Islet of Langerhans (tissue), 1 donor: ENCODE data around the gene ARHGAP10.
A peak's percentile ranks its signal among the peaks of the same experiment; 100 is the strongest.

ENCODE experiments used
- FAIRE-seq: peaks from one replicate; lab custom pipeline; 2011; peaks lifted over from hg19 to GRCh38; lab: Jason Lieb, UNC

Gene ARHGAP10

DNA sequence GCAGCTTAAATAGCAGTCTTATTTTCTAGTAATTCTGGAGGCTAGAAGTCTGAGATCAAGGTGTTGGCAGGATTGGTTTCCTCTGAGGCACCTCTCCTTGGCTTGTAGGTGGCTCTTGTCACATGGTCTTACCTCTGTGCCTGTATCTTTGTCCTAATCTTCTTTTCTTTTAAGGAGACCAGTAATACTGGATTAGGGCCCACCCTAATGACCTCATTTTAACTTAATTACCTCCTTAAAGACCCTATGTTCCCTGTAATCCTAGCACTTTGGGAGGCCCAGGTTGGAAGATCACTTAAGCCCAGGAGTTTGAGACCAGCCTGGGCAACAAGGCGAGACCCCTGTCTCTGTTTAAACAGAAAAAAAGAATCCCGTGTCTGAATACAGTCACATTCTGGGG is 38.9 kb downstream of the ARHGAP10 start:
- no peak for FAIRE-seq

DNA sequence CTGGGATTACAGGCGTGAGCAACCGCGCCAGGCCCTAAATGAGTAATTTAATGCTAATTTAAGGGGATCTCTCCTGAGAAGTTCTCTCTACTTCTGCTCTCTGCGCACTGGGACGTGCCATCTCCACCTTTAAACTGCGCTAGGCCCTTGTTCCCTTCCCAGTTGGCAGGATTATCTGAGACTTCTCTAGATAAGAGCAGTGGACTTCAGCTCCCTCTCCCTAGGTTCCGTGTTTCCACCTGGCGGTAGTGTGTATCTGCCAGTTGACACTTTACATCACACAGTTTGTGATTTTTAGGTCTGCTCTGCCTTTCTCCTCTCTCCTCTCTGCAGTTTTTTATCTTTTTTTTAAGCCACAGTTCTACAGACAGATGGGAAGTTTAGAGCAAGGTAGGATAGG is 40.2 kb downstream of the ARHGAP10 start:
- FAIRE-seq, result no peak

DNA sequence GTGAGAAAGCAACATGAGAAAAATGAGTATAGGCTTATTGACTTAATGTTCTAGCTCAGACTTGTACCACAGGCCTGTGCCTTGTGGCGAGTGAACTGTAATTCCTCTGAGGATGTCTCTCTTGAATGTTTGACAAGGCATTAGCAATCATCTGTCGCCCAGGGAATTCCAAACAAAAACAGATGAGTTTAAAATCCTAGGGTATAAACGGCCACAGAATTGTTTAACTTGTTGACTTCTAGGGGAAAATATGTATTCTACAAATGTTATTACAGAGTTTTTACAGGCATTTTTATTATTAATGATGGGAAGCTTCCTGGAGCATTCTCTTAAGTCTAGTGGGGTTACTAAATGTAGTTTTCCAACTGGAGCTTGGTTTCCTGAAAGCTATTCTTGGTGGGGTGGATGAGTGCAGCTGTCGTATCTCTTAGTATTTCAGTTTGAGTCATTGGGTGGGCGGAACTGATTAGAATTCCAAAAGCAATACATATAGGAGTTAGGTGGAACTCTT is 40.6 kb downstream of the ARHGAP10 start:
- FAIRE-seq, result peak; percentile 43

DNA sequence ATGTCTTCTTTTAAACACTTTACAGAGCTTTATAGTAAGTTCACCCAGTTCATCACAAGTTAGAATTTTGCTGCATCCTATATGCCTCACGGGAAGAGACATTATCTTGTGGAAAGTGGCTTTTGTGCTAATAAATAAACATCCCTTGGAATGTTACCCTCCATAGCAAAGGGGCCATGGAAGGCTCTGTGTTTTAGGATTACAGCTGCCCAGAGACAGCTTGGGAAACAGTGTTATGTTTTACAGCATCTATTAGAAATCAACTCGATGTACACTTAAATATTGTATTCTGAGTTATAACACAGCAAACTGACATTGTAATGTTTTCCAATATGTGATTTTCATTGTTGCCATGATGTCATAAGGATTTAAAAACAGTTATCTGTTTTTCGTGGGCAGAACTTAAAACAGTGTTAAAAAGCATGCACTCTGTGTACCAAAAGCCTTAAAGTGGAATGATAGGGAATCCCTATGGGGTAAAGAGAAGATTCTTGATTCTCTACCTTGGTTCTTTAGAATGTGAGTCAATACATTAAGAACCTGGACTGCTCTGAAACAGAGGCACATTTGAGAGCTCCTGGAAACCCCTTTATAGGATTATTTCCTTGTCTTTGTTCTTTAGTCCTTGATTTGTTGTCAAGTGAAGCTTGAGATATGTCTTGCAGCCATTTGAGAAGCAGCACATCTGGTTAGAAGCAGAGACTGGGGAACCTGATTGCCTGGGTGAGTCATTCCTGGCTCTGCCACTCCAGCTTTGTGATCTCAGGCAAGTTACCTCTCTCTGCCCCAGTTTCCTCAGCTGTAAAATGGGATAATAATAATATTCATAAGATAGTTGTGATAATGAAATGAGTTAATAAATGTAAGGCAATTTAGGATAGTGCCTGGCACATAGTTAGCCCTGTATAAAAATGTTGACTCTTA is 41.6 kb downstream of the ARHGAP10 start:
- no peak for FAIRE-seq

DNA sequence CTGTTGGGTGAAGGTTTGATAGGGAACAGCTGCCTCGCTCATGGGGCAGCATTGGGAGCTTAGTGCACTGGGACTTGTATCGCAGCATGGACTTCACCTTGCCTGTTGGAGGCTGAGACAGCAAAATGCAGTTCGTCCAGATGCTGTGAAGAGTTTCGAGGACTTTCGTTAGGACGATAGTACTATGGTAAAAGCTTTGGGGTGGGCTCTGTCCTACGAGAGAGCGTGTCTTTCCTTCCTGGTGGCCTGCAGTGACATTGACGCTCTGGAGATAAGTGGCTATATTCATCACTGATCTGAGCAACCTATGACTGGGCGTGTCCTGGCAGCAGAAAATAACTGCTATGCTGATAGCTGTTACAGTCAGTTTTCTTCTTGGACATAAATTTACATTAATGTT is 44.8 kb downstream of the ARHGAP10 start:
- FAIRE-seq, result no peak

DNA sequence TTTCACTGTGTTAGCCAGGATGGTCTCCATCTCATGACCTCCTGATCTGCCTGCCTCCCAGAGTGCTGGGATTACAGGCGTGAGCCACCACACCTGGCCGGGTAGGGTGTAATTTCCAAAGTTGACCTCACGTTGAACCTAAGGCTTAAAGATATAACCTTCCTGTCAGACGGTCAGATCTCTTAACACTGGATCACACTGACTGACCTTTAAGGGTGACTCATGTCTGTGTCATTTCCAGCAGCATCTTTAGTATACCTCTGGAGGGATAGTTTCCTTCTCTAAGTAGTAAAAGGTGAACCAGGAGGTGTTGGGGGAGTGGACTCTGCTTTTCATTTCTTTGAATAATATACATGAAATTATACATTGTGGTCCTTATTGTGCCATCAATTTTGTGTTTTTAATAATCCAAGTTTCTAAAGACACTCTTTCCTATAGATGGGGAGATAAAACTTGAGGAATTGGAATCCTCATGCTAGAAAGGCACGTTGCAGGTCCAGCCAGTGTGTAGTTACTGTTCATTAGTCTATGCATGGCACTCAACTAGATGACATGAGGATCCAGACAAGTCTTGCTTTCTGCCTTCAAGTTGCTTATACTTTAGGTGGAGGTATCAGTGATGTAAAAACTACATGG is 45.7 kb downstream of the ARHGAP10 start:
- no peak for FAIRE-seq

DNA sequence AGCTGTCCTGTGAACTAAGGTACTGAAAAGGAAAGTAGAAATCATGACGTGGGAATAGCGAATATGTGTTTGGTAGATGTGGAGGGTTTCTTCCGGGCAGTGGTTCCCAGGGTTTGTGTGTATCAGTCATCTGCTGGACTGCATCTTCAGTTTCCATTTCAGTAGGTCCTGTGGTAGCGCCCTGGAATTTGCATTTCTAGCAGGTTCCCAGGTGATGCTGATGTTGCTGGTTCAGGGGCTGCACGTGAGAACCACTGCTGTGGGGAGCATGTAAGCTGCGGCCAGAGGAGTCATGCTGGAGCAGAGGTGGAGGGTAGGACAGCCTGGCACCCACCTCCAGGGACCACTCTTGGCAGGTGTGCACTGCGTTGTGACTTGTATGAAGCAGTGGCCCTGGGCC is 47.1 kb downstream of the ARHGAP10 start:
- no peak for FAIRE-seq

DNA sequence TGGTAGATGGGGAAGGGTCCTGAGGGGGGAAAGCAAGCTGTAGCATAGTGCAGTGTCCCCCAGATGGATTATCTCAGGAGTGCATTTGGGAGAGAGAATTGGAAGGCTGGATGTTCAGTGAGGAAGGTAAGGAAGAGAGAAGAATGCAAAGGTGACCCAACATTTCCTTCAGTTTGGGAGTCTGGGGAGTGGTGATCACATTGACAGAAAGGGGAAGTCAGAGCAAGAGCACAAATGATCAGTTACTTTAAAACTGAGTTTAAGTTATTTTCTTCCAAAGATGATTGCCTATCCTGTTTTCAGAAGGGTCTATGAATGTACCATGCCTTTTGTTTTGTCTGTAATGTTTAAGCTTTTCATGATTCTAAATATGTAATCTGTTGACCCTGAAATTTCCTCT is 47.6 kb downstream of the ARHGAP10 start:
- no peak for FAIRE-seq

DNA sequence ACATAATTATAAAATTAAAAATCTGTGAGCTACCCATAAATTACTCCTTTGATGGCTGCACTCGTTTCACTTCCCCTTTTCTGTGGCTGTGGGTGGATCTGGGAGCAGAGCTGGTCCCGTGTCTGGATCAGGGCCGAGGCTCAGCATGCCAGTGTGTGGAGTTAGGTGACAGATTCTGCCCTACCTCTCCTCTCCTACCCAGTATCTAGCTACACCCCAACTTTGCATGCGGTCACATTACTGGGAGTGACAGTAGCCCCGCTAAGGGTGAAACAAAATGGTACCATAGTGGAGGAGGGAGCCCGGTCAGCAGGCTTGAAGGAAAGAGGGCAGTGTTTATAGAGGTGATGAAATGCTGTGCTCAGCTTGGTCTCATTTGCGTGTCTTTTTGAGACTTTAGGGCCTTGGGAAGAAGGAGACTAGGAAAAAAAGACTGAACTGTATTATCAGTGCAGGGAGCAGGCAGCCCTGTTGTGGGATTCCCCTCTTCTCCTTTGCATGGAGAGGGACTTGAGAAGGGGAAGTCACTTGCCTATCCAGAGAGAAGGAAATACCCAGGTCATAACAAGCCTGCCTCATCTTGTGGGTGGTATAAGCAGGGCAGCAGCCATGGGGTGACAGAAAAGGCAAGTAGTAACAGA is 48.4 kb downstream of the ARHGAP10 start:
- FAIRE-seq, result no peak

DNA sequence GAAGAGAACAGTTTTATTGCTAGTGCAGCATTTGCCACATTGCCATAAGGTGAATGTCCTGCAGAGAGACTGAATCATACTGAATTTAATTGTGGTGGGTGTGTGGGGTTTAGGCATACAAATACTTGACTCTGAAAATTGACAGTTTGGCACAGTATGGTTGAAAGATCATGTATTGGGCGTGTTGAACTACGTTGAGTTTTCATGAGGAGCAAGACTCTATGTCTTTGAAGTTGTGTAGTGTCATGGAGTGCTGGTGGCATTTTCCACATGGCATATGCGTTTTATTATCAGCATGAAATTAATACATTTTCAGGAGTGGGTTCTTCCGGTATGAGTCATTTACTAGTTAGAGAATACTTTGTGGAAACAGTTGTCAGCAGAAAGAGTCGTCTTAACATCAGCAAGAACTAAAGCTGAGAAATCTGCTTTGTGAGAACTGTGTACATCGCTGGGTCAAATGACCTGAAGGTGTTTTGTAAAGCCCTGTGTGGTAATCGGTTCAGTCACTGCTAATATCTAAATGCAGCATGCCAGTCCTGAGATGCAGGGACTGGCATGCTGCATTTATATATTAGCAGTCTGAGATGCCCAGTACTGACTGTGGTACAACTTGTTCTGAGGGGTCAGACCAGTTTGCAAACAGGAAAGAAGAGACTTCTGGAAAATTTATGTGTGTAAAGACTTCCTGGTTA is 50.3 kb downstream of the ARHGAP10 start:
- FAIRE-seq, result peak; percentile 9

DNA sequence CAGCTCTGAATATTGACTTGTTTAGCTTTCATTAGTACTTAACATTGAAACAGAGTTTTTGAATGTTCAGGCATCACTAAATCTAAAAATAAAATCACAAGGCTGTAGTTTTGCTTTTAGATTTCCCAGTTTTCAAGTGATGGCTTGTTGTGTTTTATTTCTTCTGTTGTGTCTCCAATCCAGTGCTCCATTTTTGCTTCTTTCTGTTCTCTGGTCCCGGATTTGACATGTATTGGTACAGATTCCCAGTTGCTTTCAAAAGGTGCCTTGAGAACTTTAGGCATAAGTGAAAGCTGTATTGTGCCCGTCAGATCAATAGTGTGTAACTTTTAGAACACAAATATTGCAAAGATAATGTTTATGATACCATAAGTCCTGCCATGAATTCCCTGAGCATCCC is 53.2 kb downstream of the ARHGAP10 start:
- peak; percentile 47 for FAIRE-seq

DNA sequence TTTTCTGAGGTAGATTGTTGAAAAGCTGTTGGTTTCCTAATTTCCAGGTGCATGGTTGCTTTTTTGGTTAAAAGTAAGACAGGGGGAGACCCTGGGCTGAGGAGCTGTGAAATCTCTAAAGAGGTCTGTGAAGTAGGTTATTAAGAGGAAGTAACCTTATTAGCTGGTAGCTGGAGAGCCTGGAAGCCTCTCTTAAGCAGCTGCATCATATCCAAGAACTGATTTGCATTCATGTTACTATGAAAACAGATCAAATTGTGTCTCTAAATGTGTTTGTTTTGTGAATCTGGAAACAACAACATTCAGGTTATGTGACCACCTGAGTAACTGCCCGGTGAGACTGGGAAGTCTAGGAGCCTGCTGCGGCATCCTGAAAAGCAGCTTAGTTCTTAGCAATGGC is 54.1 kb downstream of the ARHGAP10 start:
- FAIRE-seq, result no peak

DNA sequence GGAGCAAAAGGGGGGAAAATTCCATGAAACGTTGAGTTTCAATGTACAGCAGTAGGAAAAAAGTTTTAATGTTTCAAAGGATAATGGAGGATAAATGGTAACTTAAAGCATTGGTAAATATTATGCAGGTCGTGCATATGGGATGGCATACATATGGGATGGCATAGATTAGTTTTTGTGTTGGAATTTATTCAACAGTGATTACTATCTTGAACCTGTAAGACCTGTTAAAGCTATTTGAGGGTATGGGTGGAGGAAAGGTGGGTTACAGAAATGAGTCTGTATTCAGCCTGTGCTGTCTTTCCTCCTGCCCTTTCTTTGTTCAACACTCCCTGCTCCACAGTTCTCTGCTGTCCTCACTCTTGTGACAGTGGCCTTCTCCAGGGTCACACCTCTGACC is 54.6 kb downstream of the ARHGAP10 start:
- FAIRE-seq, result no peak

DNA sequence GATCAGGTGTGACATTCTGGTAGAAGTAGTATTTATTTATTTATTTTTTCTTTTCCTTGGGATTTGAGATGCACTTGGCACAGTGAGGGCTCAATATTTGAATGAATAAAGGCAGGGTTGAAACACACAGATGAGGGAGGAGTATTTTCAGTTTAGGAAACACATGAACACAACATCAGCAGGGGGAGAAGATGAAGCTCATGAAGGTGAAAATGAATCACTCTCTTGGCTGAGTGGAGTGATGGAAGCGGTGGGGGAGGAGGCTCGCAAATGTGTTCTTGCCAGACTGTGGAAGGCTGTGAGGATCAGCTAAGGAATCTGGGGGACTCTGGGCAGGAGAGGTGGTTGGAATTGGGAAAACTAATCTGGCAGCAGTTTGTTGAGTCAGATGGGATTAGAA is 55.3 kb downstream of the ARHGAP10 start:
- FAIRE-seq, result no peak

DNA sequence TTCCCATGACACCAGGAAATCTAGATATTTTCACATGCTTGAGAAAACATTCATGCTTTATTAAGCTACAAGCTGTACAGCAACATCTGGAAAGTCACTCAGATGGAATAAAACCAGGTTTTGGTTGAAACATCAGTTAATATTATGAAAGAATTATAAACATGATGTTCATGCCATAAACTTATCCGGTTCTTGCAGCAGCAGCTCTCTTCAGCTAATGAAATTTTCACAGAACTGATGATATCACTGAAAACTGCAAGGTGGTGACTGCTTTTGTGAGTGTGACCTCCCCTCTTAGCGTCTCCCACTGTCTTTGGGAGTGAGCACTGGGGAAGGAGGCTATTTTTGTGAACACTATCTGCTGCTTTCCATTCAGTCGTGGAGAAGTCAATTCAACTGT is 56.9 kb downstream of the ARHGAP10 start:
- no peak for FAIRE-seq

DNA sequence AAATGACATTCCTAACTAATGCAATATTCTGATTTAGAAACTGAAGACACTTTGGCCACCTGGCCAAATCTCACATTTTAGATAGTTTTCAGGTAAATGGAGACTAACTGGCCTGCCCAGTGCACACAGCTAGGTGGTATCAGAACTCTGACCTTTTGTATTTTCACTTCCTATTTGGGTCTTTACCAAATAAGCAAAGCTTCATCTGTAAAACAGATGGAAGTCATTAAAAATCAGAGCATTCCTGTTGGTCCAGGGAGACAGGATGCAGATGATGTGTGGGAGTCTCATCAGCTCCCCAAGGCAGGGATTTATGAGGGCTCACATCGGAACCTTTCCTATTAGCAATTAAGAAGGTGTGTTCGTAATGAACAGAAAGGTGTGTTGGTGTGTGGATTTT is 57.7 kb downstream of the ARHGAP10 start:
- FAIRE-seq, result no peak

DNA sequence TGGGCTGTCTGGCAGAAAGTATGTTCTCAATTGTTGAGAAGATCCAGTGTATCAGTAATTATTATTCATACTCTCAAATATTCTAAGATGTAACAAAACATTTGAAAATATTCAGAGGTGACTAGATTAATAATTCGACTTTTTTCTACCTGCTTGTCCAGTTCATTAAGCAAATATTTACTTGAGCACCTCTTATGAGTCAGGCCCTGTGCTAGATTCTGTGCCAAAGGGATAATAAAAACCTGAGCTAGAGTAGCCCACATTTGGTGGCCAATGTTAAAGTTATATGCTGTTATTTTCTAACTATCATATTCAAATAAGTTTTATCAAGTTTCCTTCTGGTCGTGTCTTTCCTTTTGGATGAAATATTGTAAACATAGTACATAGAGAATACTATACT is 58.5 kb downstream of the ARHGAP10 start:
- no peak for FAIRE-seq

DNA sequence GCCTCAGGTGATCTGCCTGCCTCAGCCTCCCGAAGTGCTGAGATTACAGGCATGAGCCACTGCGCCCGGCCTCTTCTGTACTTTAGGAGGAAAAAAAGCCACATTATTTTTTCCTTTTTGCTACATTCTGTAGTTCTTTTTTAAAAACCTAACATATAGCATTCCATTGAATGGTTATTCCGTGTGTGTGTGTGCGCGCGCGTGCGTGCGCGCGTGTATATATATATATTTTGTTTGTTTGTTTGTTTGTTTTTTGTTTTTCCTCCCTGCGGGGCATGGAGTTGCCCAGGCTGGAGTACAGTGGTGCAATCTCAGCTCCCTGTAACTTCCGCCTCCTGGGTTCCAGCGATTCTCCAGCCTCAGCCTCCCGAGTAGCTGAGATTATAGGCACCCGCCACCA is 59.5 kb downstream of the ARHGAP10 start:
- no peak for FAIRE-seq

DNA sequence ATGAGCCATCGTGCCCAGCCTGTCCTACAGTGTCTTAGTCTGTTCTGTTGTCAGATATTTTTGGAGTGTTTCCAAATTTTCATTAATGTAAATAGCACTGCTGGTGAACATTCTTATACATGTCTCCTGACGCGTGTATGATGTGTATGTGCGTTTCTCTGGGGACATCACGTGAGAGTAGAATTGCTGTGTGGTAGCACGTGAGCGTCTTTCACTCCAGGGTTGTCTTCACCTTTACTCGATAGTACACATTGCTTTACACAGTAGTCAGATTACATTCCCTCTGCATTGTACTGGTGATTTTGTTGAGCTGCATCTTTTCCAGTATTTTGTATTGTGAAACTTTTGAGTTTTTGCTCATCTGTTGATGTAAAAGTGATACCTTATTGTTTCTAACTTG is 60.0 kb downstream of the ARHGAP10 start:
- no peak for FAIRE-seq

DNA sequence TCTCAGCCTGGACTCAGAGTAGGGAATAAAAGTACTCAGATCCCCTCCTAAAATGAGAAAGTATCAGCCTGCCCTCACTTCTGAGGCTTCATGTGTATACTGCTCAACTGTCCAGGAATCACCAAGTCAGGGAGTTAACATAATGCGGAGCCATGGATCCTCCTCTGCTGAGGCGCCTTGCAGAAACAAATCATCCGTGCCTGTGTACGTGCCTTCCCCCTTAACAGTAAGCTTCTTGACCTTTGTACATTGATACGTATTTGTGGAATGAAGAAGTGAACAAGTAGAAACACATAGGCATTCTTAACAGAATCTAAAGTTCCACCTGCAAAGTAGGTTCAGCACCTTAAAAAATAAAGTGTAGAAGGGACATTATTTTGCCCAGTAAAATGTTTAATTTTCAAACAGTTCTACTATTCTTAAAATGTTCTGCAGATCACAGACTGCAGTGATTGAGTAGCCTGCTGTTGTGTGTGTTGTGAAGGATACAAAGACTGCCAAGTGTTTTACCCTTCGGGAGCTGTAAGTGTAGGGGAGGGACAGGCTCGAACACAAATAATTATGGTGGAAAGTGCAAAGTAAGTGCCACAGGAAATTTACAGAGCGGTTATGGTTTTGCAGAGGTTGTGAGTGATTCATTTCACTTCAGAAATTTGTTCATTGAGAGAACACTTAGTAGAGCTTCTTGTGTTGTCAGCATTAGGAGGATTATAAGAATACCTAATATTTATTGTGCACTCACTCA is 61.9 kb downstream of the ARHGAP10 start:
- FAIRE-seq, result no peak

DNA sequence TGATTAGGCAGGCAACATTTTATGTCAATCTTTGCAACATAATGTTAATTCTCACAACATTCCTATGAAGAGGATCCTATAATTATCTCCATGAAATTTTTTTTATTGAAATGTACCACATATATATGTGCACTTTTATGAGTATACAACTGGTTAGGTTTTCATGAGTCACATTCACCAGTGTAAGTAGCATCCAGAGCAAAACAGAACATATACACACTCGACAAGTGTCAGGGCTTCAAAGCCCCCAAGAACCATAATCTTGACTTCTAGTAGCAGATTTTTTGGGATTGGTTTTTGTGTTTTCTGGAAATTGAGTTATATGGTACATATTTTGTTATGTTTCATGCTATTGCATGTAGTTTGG is 62.4 kb downstream of the ARHGAP10 start:
- FAIRE-seq, result no peak
